GM12891 (cell line): ENCODE results near the gene CDYL.

Source experiments
- PAX5 ChIP-seq: IDR thresholded peaks from 2 replicates; pipeline ENCODE4 v1.6.1; 2011; ENCODE audit warnings: low read length, moderate library complexity, mild to moderate bottlenecking; ENCODE audit not compliant: insufficient read depth, severe bottlenecking
- POLR2A ChIP-seq: IDR thresholded peaks from 2 replicates; pipeline ENCODE4 v1.6.1; 2011; ENCODE audit warnings: low read depth, low read length, control low read depth
- POLR2AphosphoS5 ChIP-seq: IDR thresholded peaks from 2 replicates; pipeline ENCODE4 v1.6.1; 2011; ENCODE audit warnings: low read depth, low read length, control low read depth
- POU2F2 ChIP-seq: IDR thresholded peaks from 2 replicates; pipeline ENCODE4 v1.6.1; 2011; ENCODE audit warnings: low read depth, mild to moderate bottlenecking, control low read depth, low read length, moderate library complexity
- SPI1 ChIP-seq: IDR thresholded peaks from 2 replicates; pipeline ENCODE4 v1.6.1; 2011; ENCODE audit warnings: low read depth, low read length, control low read depth
- TAF1 ChIP-seq: IDR thresholded peaks from 2 replicates; pipeline ENCODE4 v1.6.1; 2011; ENCODE audit warnings: low read depth, low read length, control low read depth

- TF ChIP-seq POLR2A (no peak), TAF1 (no peak), POLR2AphosphoS5 (no peak), SPI1 (no peak), PAX5 (no peak), POU2F2 (no peak)
Observed at GRCh38 chr6:4962905-4963304, 186.7 kb downstream of the CDYL start.
